GM12873 (cell line): ENCODE measurements around the gene ESAM.
A peak's percentile ranks its signal among the peaks of the same experiment; 100 is the strongest.

Source experiments
- TF ChIP-seq, protein P1 (sequence below): IDR thresholded peaks from 2 replicates; pipeline ENCODE4 v1.5.1; 2012; ENCODE audit warnings: low read depth, mild to moderate bottlenecking, moderate library complexity, low read length, control low read depth; ENCODE audit not compliant: insufficient read depth; ENCODE audit errors: missing control alignments

Gene ESAM

DNA sequence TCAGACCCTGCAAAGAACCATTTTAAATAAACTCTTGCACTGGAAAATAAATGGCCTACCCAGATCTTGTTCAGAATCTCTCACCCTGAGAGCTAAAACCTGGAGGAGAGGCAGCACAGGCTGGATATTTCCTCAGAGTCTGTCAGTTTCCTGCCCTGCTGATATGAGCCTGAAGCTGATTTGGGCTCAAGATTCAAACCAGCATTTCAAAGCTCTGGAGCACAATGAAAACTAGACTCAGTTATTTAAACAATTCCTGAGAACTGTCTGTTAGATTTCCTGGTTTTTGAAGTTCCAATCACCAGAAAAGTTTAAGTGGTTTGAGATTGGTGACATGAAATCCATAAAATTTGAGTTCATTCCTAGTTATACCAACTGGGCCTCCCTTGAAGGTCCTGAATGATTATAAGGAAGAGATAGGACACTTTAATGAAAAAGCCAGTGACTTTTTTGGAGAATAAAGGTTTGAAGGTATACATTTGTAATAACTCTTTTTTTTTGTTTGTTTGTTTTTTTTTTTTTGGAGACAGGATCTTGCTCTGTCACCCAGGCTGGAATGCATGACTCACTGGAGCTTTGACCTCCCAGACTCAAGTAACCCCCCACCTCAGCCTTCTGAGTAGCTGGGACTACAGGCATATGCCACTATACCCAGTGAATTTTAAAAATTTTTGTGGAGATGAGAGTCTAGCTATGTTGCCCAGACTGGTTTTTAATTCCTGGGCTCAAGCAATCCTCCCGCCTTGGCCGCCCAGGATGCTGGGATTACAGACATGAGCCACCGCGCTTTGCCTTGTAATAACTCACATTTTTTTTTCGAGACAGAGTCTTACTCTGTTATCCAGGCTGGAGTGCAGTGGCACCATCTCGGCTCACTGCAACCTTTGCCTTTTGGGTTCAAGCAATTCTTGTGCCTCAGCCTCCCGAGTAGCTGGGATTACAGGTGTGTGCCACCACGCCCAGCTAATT, 8.0 kb upstream of the ESAM start:
- TF ChIP-seq, protein P1, sequence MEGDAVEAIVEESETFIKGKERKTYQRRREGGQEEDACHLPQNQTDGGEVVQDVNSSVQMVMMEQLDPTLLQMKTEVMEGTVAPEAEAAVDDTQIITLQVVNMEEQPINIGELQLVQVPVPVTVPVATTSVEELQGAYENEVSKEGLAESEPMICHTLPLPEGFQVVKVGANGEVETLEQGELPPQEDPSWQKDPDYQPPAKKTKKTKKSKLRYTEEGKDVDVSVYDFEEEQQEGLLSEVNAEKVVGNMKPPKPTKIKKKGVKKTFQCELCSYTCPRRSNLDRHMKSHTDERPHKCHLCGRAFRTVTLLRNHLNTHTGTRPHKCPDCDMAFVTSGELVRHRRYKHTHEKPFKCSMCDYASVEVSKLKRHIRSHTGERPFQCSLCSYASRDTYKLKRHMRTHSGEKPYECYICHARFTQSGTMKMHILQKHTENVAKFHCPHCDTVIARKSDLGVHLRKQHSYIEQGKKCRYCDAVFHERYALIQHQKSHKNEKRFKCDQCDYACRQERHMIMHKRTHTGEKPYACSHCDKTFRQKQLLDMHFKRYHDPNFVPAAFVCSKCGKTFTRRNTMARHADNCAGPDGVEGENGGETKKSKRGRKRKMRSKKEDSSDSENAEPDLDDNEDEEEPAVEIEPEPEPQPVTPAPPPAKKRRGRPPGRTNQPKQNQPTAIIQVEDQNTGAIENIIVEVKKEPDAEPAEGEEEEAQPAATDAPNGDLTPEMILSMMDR = no peak

DNA sequence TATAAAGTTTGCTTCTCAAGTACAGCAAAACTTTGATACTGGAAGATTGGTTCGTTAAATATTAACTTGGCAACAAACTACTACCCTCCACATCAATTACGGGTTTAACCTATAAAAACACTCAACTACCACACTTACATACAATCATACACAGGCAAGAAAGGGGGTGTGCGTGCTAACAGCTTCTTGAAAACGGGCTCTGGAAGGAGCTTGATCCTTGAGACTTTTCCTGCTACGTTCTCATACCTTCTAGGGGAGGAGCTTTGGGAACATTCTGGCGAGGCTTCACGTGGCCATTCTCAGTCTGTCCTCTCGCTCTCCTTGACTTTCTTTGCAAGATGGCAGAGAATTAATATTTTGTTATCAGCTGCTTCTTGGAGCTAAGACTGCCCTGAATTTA, 6.8 kb upstream of the ESAM start:
- TF ChIP-seq, protein P1 = no peak

DNA sequence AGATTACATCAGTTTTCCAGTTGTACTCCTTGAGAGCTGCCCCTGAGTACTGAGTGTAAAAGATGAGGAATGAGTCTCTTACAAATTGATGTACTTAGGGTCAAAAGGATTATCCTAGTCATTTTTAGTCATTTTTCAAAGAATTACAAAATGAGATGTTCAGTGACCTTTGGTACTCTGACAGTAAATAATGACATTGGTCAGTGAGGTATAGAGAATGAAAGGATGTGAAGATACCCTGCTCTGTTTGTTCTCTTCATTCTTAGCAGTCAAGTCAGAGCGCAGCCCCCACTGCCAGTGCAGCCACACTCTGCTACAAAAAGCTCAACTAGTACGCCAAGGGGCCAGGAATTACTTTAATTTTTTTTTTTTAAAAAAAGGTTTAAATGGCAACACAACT, 4.1 kb upstream of the ESAM start:
- TF ChIP-seq, protein P1 = no peak

DNA sequence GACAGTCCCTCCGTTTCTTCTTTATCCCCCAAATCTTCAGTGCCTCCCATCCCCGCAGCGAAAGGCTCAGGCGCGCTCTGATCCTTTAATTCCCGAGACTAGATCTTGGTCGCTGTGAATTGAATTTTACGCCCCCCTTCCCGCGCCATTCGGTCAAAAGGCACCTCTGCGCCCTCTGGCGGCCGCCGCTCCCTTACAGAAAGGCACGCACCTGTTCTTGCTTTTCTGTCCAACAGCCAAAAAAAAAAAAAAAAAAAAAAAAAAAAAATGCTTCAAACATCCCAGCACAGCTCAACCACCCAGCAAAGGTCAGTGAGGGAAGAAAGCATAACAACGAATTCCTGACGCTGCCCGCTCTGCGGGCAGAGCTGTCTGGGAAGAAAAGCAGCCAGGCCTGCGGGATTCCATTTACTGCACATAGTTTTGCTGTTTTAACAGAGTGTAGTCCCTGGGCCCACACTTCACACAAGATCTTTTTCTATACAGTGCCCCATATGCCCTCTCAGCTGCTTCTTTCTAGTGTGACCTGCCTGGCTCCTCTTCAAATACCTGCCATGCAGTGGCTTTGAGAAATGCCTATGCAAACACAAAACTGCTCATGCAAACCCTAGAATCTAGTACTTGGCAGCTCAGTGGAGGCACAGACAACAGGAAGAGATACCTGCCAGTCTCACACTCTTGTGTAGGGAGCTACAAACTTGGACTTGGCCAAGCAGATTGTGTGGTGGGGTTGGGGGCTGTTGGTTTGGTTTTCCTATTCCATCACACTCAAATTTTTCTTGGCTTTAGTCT, 1.3 kb upstream of the ESAM start:
- TF ChIP-seq, protein P1 = peak; percentile 75

DNA sequence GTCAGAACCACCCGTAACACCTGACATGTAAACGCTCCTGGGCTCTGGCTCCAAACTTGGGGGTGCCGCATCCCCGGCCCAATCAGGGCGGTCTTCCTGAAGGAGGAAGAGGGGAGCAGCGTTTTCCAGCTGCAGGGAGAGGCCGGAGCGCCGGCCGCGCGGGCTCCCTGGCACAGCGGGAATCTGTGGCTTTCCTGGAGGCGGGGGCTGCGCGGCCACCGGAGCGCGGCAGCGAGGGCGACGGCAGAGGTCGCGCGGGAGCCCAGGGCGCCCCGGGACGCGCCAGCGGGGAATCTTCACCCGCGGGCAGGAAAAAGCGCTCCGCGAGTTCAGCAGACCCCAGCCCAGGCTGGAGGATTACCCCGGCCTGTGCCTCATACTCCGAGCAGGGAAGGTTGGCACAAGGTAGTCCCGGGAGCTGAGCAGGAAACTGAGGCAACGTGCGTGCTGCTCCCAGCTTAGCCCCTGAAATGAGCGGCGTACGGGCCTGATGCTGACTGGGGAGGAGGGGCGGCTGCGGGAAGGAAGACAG, 600 bp upstream of the ESAM start:
- TF ChIP-seq, protein P1 = no peak

DNA sequence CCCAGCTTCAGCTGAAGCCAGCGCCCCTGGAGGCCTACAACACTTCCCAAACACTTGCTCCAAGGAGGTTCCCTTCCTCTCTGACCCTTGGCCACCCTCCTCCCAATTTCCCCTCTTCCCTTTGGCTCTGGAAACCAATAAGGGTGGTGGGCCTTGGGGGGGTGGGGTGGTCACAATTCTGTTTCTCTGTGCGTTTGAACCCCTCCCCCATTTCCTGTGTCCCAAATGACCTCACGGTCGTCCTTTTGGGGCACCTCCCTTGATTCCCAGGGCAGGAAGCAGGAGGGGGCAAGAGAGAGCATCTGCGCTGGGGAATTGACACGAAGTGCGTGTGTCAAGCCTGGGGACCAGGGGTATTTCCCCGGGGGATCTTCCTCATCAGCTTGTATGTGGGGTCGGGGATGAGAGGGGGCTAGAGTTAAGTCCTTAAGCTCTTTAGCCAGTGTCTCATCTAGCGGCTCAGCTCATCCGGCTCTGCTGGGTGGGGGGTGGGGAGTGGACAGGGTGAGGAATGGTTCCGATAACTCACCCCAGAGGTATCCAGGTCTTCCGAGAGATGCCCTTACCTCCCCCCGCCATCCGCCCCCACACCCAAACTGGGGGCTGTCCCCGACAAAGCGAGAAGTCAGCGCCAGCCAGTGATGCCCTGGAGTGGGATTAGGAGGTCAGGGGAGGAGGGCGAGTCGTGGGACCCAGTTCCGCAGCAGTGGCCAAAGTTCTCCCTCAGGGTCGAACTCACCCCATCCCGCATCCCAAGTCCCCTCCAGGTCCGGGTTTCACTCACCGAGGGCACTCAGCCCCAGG, 587 bp downstream of the ESAM start:
- TF ChIP-seq, protein P1 = peak; percentile 29
